NCI-H774 (cell line): Measurements from ENCODE around the gene GOLPH3L.
"Not testable (repeated sequence)": the region's sequence is repeated elsewhere in the genome, so short reads cannot be mapped to it uniquely, and the experiment has no call there.

ENCODE experiments used
- DNase-seq: peaks from one replicate; lab custom pipeline; 2025; lab: John Stamatoyannopoulos, UW

The GOLPH3L gene

DNA sequence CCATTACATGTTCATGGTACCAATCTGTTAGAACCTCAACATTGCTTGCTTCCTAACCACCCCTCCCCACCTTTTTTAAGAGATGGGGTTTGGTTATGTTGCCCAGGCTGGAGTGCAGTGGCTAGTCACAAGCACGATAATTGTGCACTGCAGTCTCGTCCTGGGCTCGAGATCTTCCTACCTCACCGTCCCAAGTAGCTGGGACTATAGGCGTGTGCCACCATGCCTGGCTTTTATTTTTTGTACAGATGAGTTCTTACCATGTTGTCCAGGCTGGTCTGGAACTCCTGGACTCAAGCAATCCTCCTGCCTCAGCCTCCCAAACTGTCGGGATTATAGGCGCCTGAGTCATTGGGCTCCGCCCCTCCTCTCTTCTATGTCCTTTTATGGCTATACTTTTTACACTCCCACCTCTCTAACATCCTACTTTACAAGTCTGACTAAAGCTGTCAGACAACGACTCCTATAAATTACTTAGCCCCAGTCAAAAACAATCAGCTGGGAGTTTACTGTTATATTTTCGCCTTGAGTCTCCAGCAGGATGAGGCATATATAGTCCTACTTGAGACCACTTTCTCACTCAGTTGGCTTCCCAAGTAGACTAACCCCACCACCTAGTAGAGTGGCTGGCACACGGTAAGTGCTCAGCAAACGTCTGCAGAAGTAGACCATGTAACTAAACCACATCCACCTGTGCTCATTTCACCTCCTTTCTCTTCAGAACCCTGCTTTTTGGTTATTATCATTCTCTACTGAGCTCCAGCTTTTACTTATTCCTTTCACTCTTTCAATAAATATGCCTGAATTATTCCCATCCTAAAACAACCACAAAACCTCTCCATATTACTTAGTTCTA is 81.4 kb downstream of the GOLPH3L start:
- DNase-seq, result no peak

- DNase-seq, result peak; percentile 95
Observed at GRCh38 chr1:150613061-150613920, 83.7 kb downstream of the GOLPH3L start.

GRCh38 chr1:150612014-150612345 is 85.0 kb downstream of the GOLPH3L start:
- DNase-seq, result no peak

DNA sequence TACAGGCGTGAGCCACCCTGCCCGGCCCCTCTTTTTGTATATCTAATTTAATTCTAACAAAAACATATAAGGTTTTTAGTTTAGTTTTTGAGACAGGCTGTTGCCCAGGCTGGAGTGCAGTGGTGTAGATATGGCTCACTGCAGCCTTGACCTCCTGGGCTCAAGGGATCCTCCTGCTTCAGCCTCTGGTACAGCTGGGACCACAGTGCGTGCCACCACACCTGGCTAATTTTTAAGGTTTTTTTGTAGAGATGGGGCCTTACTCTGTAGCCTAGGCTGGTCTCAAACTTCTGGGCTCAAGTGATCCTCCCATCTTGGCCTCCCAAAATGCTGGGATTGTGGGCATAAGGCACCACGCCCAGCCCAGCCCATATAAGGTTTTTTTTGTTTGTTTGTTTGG is 86.4 kb downstream of the GOLPH3L start:
- no peak for DNase-seq

DNA sequence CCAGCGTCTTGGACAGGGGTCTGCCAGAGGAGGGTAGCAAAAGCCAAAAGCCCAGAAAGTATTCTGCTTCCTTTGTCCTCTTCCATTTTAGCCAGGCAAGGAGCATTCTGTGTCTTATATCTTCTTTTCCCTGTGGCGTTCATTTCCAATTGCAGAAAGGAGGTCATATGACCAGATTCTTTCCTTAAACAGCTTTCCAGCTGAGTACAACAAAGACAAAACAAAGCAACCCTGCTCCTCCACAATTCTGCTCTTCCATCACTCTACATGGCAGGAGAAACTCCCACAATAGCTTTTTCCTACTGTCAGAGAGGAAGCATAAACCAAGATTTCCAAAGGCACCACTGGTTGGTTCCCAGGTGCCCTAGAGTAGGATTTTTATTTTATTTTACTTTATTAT is 87.2 kb downstream of the GOLPH3L start:
- no peak for DNase-seq

- no peak for DNase-seq
Observed at GRCh38 chr1:150606463-150607142, 90.4 kb downstream of the GOLPH3L start.

DNA sequence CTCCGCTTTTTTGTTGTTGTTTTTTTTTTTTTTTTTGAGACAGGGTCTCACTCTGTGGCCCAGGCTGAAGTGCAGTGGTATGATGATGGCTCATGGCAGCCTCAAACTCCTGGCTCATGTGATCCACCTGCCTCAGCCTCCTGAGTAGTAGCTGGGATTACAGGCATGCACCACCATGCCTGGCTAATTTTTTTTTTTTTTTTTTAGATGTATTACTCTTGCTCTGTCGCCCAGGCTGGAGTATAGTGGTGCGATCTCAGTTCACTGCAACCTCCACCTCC is 91.6 kb downstream of the GOLPH3L start:
- DNase-seq, result not testable (repeated sequence)

- DNase-seq, result no peak
Observed at GRCh38 chr1:150604226-150604588, 92.7 kb downstream of the GOLPH3L start.

GRCh38 chr1:150603711-150604110 is 93.2 kb downstream of the GOLPH3L start:
- DNase-seq, result no peak

DNA sequence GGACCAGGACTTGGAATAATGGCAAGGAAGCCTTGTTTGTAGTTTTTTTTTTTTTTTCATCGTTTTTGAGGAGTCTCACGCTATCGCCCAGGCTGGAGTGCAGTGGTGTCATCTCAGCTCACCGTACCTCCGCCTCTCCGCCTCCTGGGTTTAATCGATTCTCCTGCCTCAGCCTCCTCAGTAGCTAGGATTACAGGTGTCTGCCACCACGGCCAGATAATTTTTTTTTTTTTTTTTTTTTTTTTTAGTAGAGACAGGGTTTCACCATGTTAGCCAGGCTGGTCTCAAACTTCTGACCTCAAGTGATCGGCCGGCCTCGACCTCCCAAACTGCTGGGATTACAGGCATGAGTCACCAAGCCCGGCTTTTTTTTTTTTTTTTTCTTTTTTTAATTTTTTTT is 94.6 kb downstream of the GOLPH3L start:
- DNase-seq, result not testable (repeated sequence)

DNA sequence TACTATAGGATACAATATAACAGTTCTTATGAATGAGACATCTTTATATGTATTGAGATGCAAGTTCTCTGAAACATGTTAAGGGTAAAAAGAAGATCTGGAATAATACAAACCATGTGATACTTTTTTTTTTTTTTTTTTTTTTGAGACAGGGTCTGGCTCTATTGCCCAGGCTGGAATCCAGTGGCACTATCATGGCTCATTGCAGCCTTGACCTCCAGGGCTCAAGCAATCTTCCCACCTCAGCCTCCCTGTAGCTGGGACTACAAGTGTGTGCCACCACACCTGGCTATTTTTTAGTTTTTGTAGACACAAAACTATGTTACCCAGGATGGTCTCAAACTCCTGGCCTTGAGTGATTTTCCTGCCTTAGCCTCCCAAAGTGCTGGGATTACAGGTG is 95.4 kb downstream of the GOLPH3L start:
- no peak for DNase-seq

- DNase-seq, result not testable (repeated sequence)
Observed at GRCh38 chr1:150598346-150598745, 98.6 kb downstream of the GOLPH3L start.

DNA sequence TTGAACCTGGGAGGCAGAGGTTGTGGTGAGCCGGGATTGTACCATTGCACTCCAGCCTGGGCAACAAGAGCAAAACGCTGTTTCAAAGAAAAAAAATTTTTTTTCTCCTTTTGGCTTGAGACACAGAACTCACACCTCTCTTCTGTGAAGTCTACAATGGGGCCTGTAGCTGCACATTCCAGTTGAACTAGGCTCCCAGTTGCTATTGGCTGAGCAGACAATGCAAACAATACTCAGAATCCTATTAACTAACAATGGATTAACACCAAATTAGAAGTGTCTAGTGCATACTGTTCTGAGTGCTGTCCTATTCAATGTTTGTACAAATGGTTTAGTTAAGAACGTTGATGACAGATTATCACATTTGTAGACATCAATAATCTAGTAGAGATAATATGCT is 100.0 kb downstream of the GOLPH3L start:
- no peak for DNase-seq
